Prostate gland (tissue), 2 donors: ENCODE data around the gene CEP131. TPM values are rescaled to one million over a fixed set of nuclear protein-coding genes. Genes with fewer than 3 reads are reported as not detected.

Experiments used
- DNase-seq: peaks from one replicate; pipeline ENCODE4 v3.0.0-alpha.2; 2019; ENCODE audit warnings: low spot score
- H3K27ac ChIP-seq, 2 donors: fragments of 200-600 bp; sonication (generic); 2 replicates each; pipeline ENCODE4 v1.5.1; 2017 to 2019
- H3K27me3 ChIP-seq: fragments of 200-600 bp; sonication (generic); replicated peaks from 2 replicates; pipeline ENCODE4 v1.5.1; 2019; ENCODE audit not compliant: insufficient read depth
- H3K36me3 ChIP-seq, 2 donors: fragments of 200-600 bp; sonication (generic); 1 replicate in 1 of 2; 2 replicates in 1 of 2; pipeline versions ENCODE4 v1.5.1 to v1.8.1; 2017 to 2019
- H3K4me1 ChIP-seq: fragments of 200-600 bp; sonication (generic); replicated peaks from 2 replicates; pipeline ENCODE4 v1.5.1; 2019
- H3K4me3 ChIP-seq, 2 donors: fragments of 200-600 bp; sonication (generic); 2 replicates each; pipeline ENCODE4 v1.5.1; 2017 to 2019
- H3K9me3 ChIP-seq: fragments of 200-600 bp; sonication (generic); 2 replicates; pipeline ENCODE4 v1.5.1; 2017
- POLR2A ChIP-seq: fragments of 450-650 bp; IDR thresholded peaks from one replicate; pipeline ENCODE4 v1.6.1; 2016; ENCODE audit warnings: antibody characterized with exemption, mild to moderate bottlenecking
- POLR2AphosphoS5 ChIP-seq: sonication (generic); formaldehyde crosslinking; IDR thresholded peaks from one replicate; pipeline ENCODE4 v1.6.1; 2017; ENCODE audit warnings: antibody characterized with exemption
- WGBS: methylation state at CpG from one replicate; pipeline ENCODE4 v1.1.5; 2018; 5-methylcytosine and 5-hydroxymethylcytosine counted together
- intact Hi-C: fragments of 100-400 bp; cut with DNase I; formaldehyde crosslinking; loops from one replicate; pipeline ENCODE4 v1.14.2; 2022
- total RNA-seq, 2 donors: library from RNA; depleted of rRNA; stranded (reverse); fragments of >200 nt; gene quantifications; one replicate each; pipeline ENCODE4 v1.1.0, GENCODE V29; 2016
- TF ChIP-seq, protein P1 (sequence below), 4 experiments: fragments of 200-600 bp in 2 of 4; fragments of 450-650 bp in 2 of 4; sonication (generic) in 2 of 4; IDR thresholded peaks; 1 replicate in 3 of 4; 2 replicates in 1 of 4; pipeline ENCODE4 v1.5.1; 2016 to 2019; ENCODE audit warnings: antibody characterized with exemption in 4 of 4, mild to moderate bottlenecking in 2 of 4, moderate library complexity in 2 of 4

Gene CEP131
- total RNA-seq, 2 donors from 2014 or later = 7.1 to 24.0 TPM

DNA sequence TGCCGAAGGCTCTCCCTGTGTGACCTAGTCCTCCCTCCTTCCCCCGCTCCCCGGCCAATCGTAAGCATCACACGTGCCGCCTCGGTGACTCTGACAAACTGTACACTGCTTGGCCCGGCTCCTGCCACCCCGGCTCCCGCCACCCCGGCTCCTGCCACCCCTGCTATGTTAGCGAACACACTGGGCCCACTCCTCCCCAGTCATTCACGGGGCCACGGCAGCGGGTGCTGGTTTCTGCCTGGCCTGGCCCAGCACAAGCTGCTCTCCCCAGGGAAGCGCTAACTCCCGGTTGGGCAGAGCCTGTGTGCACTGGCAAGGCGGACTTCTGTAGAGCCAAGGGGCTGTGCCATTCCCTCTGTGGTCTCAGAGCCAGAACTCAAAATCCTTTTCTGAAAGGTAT, 38.3 kb upstream of the CEP131 start:
- Histone ChIP-seq H3K4me3 (no peak overlapping the region), H3K9me3 (no peaks in the 10 kb centered on the region), H3K27me3 (no peaks in the 10 kb centered on the region), H3K4me1 (no peaks in the 10 kb centered on the region), H3K27ac (no peak overlapping the region), H3K36me3 (peaks cover 0 to 27% of the 10 kb centered on the region in 2 donors)
- intact Hi-C loops = no loop called here
- TF ChIP-seq, protein P1, sequence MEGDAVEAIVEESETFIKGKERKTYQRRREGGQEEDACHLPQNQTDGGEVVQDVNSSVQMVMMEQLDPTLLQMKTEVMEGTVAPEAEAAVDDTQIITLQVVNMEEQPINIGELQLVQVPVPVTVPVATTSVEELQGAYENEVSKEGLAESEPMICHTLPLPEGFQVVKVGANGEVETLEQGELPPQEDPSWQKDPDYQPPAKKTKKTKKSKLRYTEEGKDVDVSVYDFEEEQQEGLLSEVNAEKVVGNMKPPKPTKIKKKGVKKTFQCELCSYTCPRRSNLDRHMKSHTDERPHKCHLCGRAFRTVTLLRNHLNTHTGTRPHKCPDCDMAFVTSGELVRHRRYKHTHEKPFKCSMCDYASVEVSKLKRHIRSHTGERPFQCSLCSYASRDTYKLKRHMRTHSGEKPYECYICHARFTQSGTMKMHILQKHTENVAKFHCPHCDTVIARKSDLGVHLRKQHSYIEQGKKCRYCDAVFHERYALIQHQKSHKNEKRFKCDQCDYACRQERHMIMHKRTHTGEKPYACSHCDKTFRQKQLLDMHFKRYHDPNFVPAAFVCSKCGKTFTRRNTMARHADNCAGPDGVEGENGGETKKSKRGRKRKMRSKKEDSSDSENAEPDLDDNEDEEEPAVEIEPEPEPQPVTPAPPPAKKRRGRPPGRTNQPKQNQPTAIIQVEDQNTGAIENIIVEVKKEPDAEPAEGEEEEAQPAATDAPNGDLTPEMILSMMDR (IDR thresholded peaks at IDR 0.05) = no peak
- TF ChIP-seq POLR2A = no peak
- no peak for TF ChIP-seq POLR2AphosphoS5
- no peak for DNase-seq
- WGBS = 95% methylated on average over 18 of the region's 18 CpGs

DNA sequence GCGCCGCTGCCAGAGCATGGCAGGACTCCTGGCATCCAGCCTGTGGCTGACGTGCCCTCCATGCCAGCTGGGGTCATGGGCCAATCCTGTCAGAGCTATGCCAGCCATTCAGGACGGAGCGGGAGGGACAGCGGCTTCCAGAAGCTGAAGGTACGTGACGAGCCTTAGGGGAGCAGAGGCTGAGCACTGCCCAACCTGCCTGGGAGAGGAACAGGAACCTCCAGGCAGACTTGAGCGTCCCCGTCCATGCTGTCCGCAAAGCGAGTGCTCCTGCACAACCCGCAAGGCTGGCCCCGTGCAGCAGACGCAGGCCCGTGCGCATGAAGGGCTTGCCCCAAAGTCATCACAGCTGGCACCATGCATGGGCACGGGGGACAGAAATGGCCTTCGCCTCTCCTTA, 37.9 kb upstream of the CEP131 start:
- TF ChIP-seq POLR2AphosphoS5 (no peak), POLR2A (no peak)
- TF ChIP-seq, protein P1 (IDR thresholded peaks at IDR 0.05) = no peak
- intact Hi-C loops = no loop called here
- peaks cover 0 to 27% of the 10 kb centered on the region in 2 donors for H3K36me3 ChIP-seq
- WGBS = 98% methylated on average over 18 of the region's 19 CpGs
- H3K4me3 ChIP-seq = no peak overlapping the region
- no peak for DNase-seq
- no peaks in the 10 kb centered on the region for H3K27me3 ChIP-seq
- H3K9me3 ChIP-seq = no peaks in the 10 kb centered on the region
- peaks cover 1% of the 10 kb centered on the region for H3K4me1 ChIP-seq
- H3K27ac ChIP-seq = no peak overlapping the region

DNA sequence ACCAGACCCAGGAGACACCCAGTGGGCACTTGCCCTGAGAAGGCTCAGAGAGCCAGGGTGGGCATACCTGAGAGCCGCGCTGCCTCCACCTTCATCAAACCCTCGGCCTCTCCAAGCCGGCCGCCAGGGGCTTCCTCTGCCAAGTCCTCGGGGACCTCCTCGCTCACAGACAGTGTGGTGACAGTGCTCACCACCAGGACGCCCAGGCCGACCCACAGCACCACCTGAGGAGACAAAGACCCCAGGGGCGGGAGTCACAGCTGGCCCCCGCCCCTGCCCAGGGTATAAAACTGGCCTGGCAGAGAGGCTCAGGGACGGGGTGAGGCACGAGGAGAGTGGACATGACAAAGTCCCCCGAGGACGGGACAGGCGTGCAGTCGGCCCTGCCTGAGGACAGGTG, 37.4 kb upstream of the CEP131 start:
- H3K4me1 ChIP-seq = peaks cover 6% of the 10 kb centered on the region
- DNase-seq = no peak
- H3K27me3 ChIP-seq = no peaks in the 10 kb centered on the region
- no peaks in the 10 kb centered on the region for H3K9me3 ChIP-seq
- intact Hi-C loops = no loop called here
- WGBS = 98% methylated on average over 17 of the region's 17 CpGs
- H3K36me3 ChIP-seq = peaks cover 0 to 27% of the 10 kb centered on the region in 2 donors
- TF ChIP-seq, protein P1 (IDR thresholded peaks at IDR 0.05) = no peak
- TF ChIP-seq POLR2AphosphoS5 = no peak
- no peak for TF ChIP-seq POLR2A
- no peak overlapping the region for H3K27ac ChIP-seq
- no peak overlapping the region for H3K4me3 ChIP-seq

DNA sequence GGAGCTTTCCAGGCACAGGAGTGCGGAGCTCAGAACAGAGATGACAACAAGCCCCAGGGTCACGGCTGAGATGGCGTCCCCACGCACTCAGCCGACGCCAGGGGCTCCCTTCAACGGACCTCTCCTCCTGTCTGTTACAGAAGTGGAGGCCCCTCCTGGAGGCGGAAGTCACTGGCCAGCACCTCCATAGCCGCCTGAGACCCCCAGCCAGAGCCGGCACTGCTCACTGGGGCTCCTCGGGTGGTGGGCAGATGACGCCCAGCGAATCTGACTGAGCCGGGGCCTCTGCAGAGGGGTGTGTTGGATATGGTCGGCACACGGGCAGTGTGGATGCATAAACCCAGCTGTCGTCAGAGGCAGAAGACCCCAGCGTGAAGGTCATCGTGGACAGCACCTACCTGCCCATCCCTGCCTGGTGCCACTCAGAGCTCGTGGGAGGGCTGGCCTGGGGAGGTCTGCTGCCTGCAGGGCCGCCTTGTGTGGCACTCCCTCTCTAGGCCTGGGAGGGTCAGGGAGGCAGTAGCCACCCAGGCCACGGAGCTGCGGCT, 36.4 kb upstream of the CEP131 start:
- 94% methylated on average over 22 of the region's 23 CpGs for WGBS
- Histone ChIP-seq H3K36me3 (peaks cover 0 to 27% of the 10 kb centered on the region in 2 donors), H3K9me3 (no peaks in the 10 kb centered on the region), H3K4me3 (no peak overlapping the region), H3K27me3 (no peaks in the 10 kb centered on the region), H3K27ac (no peak overlapping the region), H3K4me1 (peaks cover 7% of the 10 kb centered on the region)
- TF ChIP-seq POLR2AphosphoS5 (no peak), POLR2A (no peak)
- TF ChIP-seq, protein P1 (IDR thresholded peaks at IDR 0.05) = no peak
- intact Hi-C loops = loop anchor here (5.0 kb wide), 1 partner anchor 133 kb away; no protein-coding TSS in a partner anchor
- no peak for DNase-seq

DNA sequence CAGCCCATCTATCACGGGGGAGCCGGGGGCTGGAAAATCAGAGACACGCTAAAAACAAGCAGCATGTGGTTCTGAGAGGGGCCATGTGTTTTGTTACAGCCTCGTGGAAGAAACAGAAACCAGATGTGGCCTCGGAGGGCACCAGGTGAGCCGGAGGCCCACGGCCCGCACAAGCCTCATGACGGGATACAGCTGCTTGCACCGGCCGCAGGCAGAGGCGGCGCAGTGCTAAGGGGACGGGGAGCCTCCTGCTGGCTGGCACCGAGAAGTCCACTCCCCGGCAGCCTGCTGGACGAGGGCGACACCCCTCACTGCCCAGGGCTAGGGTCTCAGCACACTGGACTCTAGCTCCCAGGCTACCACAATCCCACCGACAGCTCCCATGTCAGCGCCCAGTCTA, 35.5 kb upstream of the CEP131 start:
- Histone ChIP-seq H3K4me1 (peaks cover 7% of the 10 kb centered on the region), H3K9me3 (no peaks in the 10 kb centered on the region), H3K4me3 (no peak overlapping the region), H3K27ac (no peak overlapping the region), H3K27me3 (no peaks in the 10 kb centered on the region), H3K36me3 (peaks cover 0 to 22% of the 10 kb centered on the region in 2 donors)
- intact Hi-C loops = loop anchor here (5.0 kb wide), 1 partner anchor 134 kb away; no protein-coding TSS in a partner anchor
- TF ChIP-seq, protein P1 (IDR thresholded peaks at IDR 0.05) = no peak
- 89% methylated on average over 20 of the region's 20 CpGs for WGBS
- no peak for DNase-seq
